Panc1 (cell line): ENCODE results near the gene TBX5. TPM values are rescaled to one million over a fixed set of nuclear protein-coding genes. Genes with fewer than 3 reads are reported as not detected.

Experiments used
- ATAC-seq: fragments of 200-7000 bp; cut with Tn5 transposase; 2 replicates; pipeline ENCODE4 v1.9.1; 2020; ENCODE audit warnings: mild to moderate bottlenecking, moderate library complexity
- BruUV-seq: library from RNA; stranded (reverse); fragments of 400-500 nt; replicated peaks from 2 replicates; lab custom pipeline; 2021; lab: Mats Ljungman, UMichigan
- CTCF ChIA-PET: fragments of 300-600 bp; sonication (Branson Sonifier 250); formaldehyde crosslinking; loops from one replicate; lab custom pipeline; 2022; ENCODE audit warnings: antibody characterized with exemption; lab: Charles Lee
- POLR2A ChIA-PET: fragments of 300-600 bp; sonication (Branson Sonifier 250); formaldehyde crosslinking; loops from one replicate; lab custom pipeline; 2022; ENCODE audit warnings: antibody characterized with exemption; lab: Charles Lee
- DNase-seq: peaks from one replicate; pipeline ENCODE4 v3.0.0-alpha.2; 2010; ENCODE audit warnings: low read depth, low spot score
- H3K27ac ChIP-seq: 2 replicates; pipeline ENCODE4 v1.5.1; 2011; ENCODE audit warnings: mild to moderate bottlenecking, low read length, inconsistent platforms
- H3K27me3 ChIP-seq: fragments of 200-500 bp; sonication (Bioruptor generic); 2 replicates; pipeline ENCODE4 v1.6.0; 2014; ENCODE audit warnings: low read length, inconsistent platforms; ENCODE audit not compliant: control insufficient read depth, insufficient read depth
- H3K36me3 ChIP-seq: fragments of 200-500 bp; sonication (Bioruptor generic); 2 replicates; pipeline ENCODE4 v1.5.1; 2014; ENCODE audit warnings: inconsistent platforms, mild to moderate bottlenecking, low read length, moderate library complexity; ENCODE audit not compliant: control insufficient read depth, insufficient read depth
- H3K4me1 ChIP-seq: 2 replicates; pipeline ENCODE4 v1.5.1; 2011; ENCODE audit warnings: inconsistent platforms, mild to moderate bottlenecking, low read length, moderate library complexity; ENCODE audit not compliant: control insufficient read depth, insufficient read depth
- H3K4me3 ChIP-seq, 2 experiments: 2 replicates each; pipeline ENCODE4 v1.5.1; 2011 to 2012; ENCODE audit warnings: low read depth in 2 of 2, low read length in 2 of 2, mild to moderate bottlenecking in 2 of 2, inconsistent platforms in 1 of 2, moderate library complexity in 1 of 2
- H3K9me3 ChIP-seq: fragments of 200-500 bp; sonication (Bioruptor generic); 2 replicates; pipeline ENCODE4 v1.5.1; 2014; ENCODE audit warnings: low read depth, mild to moderate bottlenecking, inconsistent platforms, low read length, moderate library complexity; ENCODE audit not compliant: control insufficient read depth, insufficient read depth
- CTCF ChIP-seq: fragments of 450-650 bp; IDR thresholded peaks from 2 replicates; pipeline ENCODE4 v1.5.1; 2017; ENCODE audit warnings: mild to moderate bottlenecking
- POLR2AphosphoS5 ChIP-seq: IDR thresholded peaks from 2 replicates; pipeline ENCODE4 v1.6.1; 2012; ENCODE audit warnings: mild to moderate bottlenecking, low read depth, low read length, moderate library complexity
- REST ChIP-seq, 2 experiments: IDR thresholded peaks; 2 replicates each; pipeline ENCODE4 v1.6.1; 2011 to 2012; ENCODE audit warnings: low read depth in 2 of 2, control low read depth in 1 of 2, low read length in 1 of 2, mild to moderate bottlenecking in 1 of 2, moderate library complexity in 1 of 2; ENCODE audit not compliant: insufficient read depth in 1 of 2
- SIN3A ChIP-seq: IDR thresholded peaks from 2 replicates; pipeline ENCODE4 v1.6.1; 2012; ENCODE audit warnings: low read depth, mild to moderate bottlenecking, low read length, moderate library complexity, borderline replicate concordance; ENCODE audit not compliant: insufficient read depth
- TCF7L2 ChIP-seq: IDR thresholded peaks from 2 replicates; pipeline ENCODE4 v1.6.1; 2011; ENCODE audit warnings: mild to moderate bottlenecking, low read depth, low read length, inconsistent platforms
- in situ Hi-C: cut with HindIII; loops from 2 replicates; pipeline ENCODE4 v1.10.0; 2016; ENCODE audit warnings: low sequenced_read_pairs, low pct_unique_long_range_greater_than_20kb
- intact Hi-C: fragments of 100-400 bp; cut with micrococcal nuclease; formaldehyde crosslinking; loops from one replicate; pipeline ENCODE4 v1.10.0; 2022; ENCODE audit not compliant: unreplicated experiment
- total RNA-seq: library from RNA; stranded (reverse); gene quantifications from one replicate; pipeline ENCODE4 v1.2.1, GENCODE V29; 2021; ENCODE audit not compliant: unreplicated experiment

The TBX5 gene
- total RNA-seq, 1 experiment from 2014 or later = not detected

DNA sequence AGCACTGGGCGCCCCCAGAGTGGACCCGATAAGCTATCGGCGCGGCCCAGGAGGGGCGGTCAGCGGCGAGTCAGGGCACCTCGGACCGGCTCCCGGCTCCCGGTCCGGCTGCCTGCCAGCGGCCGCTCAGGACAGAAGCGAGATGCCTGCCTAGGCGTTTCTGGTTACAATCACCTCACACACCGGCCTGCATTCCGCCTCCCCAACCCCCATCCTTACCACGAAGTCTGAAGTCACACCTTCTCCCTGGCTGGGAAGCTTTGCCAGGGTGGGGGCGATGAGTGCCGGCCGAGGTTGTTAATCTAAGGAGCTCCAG lies 42.6 kb upstream of the TBX5 start:
- no peaks in the 10 kb centered on the region for H3K9me3 ChIP-seq
- POLR2A ChIA-PET = no interaction called here
- H3K27ac ChIP-seq = no peak overlapping the region
- no peaks in the 10 kb centered on the region for H3K4me1 ChIP-seq
- no TSS peak for BruUV-seq
- intact Hi-C loops = no loop called here
- no peak overlapping the region for H3K4me3 ChIP-seq
- H3K27me3 ChIP-seq = peaks cover 13% of the 10 kb centered on the region; the same call in 1 of the 2 replicates
- no peak for TF ChIP-seq POLR2AphosphoS5
- TF ChIP-seq SIN3A = no peak
- no peak for TF ChIP-seq REST (IDR thresholded peaks at IDR 0.05; ENCODE audit: insufficient read depth in 1 of 2, low read depth in 2 of 2, low read length in 1 of 2)
- no peak for TF ChIP-seq CTCF
- no peak for TF ChIP-seq TCF7L2
- in situ Hi-C loops = no loop called here
- CTCF ChIA-PET = no interaction called here
- ATAC-seq = no peak
- H3K36me3 ChIP-seq = no peaks in the 10 kb centered on the region
- DNase-seq = no peak

GRCh38 chr12:114447799-114448617 lies 42.1 kb upstream of the TBX5 start:
- intact Hi-C loops = no loop called here
- POLR2A ChIA-PET = no interaction called here
- CTCF ChIA-PET = no interaction called here
- H3K36me3 ChIP-seq = no peaks in the 10 kb centered on the region
- no peaks in the 10 kb centered on the region for H3K9me3 ChIP-seq
- ATAC-seq (no peak), DNase-seq (no peak)
- H3K27me3 ChIP-seq = peaks cover 13% of the 10 kb centered on the region; the same call in 1 of the 2 replicates
- no TSS peak for BruUV-seq
- in situ Hi-C loops = no loop called here
- TF ChIP-seq REST (IDR thresholded peaks at IDR 0.05; ENCODE audit: insufficient read depth in 1 of 2, low read depth in 2 of 2, low read length in 1 of 2) (no peak), POLR2AphosphoS5 (no peak), CTCF (no peak), TCF7L2 (no peak), SIN3A (no peak)
- H3K4me3 ChIP-seq = no peak overlapping the region
- no peak overlapping the region for H3K27ac ChIP-seq
- H3K4me1 ChIP-seq = no peaks in the 10 kb centered on the region
